GM23338 (cell line): ENCODE data around the gene TTC23. TPM values are rescaled to one million over a fixed set of nuclear protein-coding genes. Genes with fewer than 3 reads are reported as not detected.

Source experiments
- ATAC-seq: fragments of 200-7000 bp; cut with Tn5 transposase; 3 replicates; pipeline ENCODE4 v1.9.1; 2020
- DNase-seq: peaks from one replicate; pipeline ENCODE4 v3.0.0-alpha.2; 2015; ENCODE audit warnings: low spot score
- H2AFZ ChIP-seq: fragments of 200-600 bp; sonication (generic); 2 replicates; pipeline ENCODE4 v1.8.0; 2016; ENCODE audit warnings: antibody characterized with exemption, mild to moderate bottlenecking, moderate library complexity
- H3F3A ChIP-seq: fragments of 200-600 bp; sonication (generic); replicated peaks from 2 replicates; pipeline ENCODE4 v1.8.0; 2017; ENCODE audit warnings: antibody characterized with exemption, mixed run types, low read depth
- H3K27ac ChIP-seq: fragments of 200-600 bp; sonication (generic); 2 replicates; pipeline ENCODE4 v1.6.1; 2016; ENCODE audit warnings: low read depth
- H3K27me3 ChIP-seq: fragments of 200-600 bp; sonication (generic); 2 replicates; pipeline ENCODE4 v1.8.0; 2016; ENCODE audit warnings: mild to moderate bottlenecking, mixed run types, moderate library complexity; ENCODE audit not compliant: insufficient read depth
- H3K36me3 ChIP-seq: fragments of 200-600 bp; sonication (generic); 2 replicates; pipeline ENCODE4 v1.8.0; 2016; ENCODE audit warnings: mild to moderate bottlenecking; ENCODE audit not compliant: insufficient read depth
- H3K4me1 ChIP-seq: fragments of 200-600 bp; sonication (generic); 2 replicates; pipeline ENCODE4 v1.8.0; 2016; ENCODE audit warnings: mild to moderate bottlenecking, moderate library complexity; ENCODE audit not compliant: insufficient read depth
- H3K4me2 ChIP-seq: fragments of 200-600 bp; sonication (generic); 2 replicates; pipeline ENCODE4 v1.7.1; 2017; ENCODE audit warnings: mixed run types
- H3K4me3 ChIP-seq: fragments of 200-600 bp; sonication (generic); 2 replicates; pipeline ENCODE4 v1.6.1; 2016; ENCODE audit warnings: mixed run types
- H3K79me2 ChIP-seq: fragments of 200-600 bp; sonication (generic); replicated peaks from 2 replicates; pipeline ENCODE4 v1.8.0; 2017; ENCODE audit warnings: mild to moderate bottlenecking; ENCODE audit not compliant: insufficient read depth
- H3K9me2 ChIP-seq: fragments of 200-600 bp; sonication (generic); 2 replicates; pipeline ENCODE4 v1.8.0; 2017; ENCODE audit not compliant: insufficient read depth
- H4K20me1 ChIP-seq: fragments of 200-600 bp; sonication (generic); replicated peaks from 2 replicates; pipeline ENCODE4 v1.8.0; 2017; ENCODE audit warnings: mild to moderate bottlenecking; ENCODE audit not compliant: insufficient read depth
- H3K27ac Mint-ChIP-seq: 2 replicates; pipeline ENCODE4 v1.8.0; 2020; ENCODE audit warnings: inconsistent platforms, mild to moderate bottlenecking, moderate library complexity, mixed read lengths
- H3K27me3 Mint-ChIP-seq: 3 replicates; pipeline ENCODE4 v1.8.0; 2022; ENCODE audit warnings: low read depth, mild to moderate bottlenecking, moderate library complexity, mixed read lengths, inconsistent platforms; ENCODE audit not compliant: insufficient read depth, poor library complexity
- H3K36me3 Mint-ChIP-seq: 3 replicates; pipeline ENCODE4 v1.8.0; 2021; ENCODE audit warnings: low read depth, mild to moderate bottlenecking, inconsistent platforms, moderate library complexity, mixed read lengths
- H3K4me1 Mint-ChIP-seq: 3 replicates; pipeline ENCODE4 v1.8.0; 2020; ENCODE audit warnings: mild to moderate bottlenecking, inconsistent platforms, mixed read lengths
- H3K4me3 Mint-ChIP-seq: 3 replicates; pipeline ENCODE4 v1.8.0; 2021; ENCODE audit warnings: moderate library complexity, mild to moderate bottlenecking, inconsistent platforms, mixed read lengths
- H3K9me3 Mint-ChIP-seq: 3 replicates; pipeline ENCODE4 v1.8.0; 2020; ENCODE audit warnings: moderate library complexity, mild to moderate bottlenecking, inconsistent platforms, mixed read lengths
- CREB1 ChIP-seq: fragments of 250-450 bp; sonication (Bioruptor Pico); IDR thresholded peaks from 2 replicates; pipeline ENCODE4 v1.5.0; 2020; ENCODE audit warnings: low read depth, mild to moderate bottlenecking, moderate library complexity
- ETS1 ChIP-seq: IDR thresholded peaks from 2 replicates; pipeline ENCODE4 v1.6.1; 2016; ENCODE audit warnings: antibody characterized with exemption
- NANOG ChIP-seq: IDR thresholded peaks from 2 replicates; pipeline ENCODE4 v1.6.1; 2016; ENCODE audit warnings: antibody characterized with exemption, borderline replicate concordance
- POLR2AphosphoS5 ChIP-seq: IDR thresholded peaks from 2 replicates; pipeline ENCODE4 v1.6.1; 2016; ENCODE audit warnings: antibody characterized with exemption, low read depth
- REST ChIP-seq: IDR thresholded peaks from one replicate; pipeline ENCODE4 v1.6.1; 2018; ENCODE audit warnings: antibody characterized with exemption; ENCODE audit not compliant: unreplicated experiment
- STAT1 ChIP-seq: IDR thresholded peaks from one replicate; pipeline ENCODE4 v1.6.1; 2016; ENCODE audit warnings: antibody characterized with exemption; ENCODE audit not compliant: unreplicated experiment
- ZNF114 ChIP-seq: fragments of 250-450 bp; sonication (Bioruptor Pico); IDR thresholded peaks from 2 replicates; pipeline ENCODE4 v1.5.0; 2020; ENCODE audit warnings: mild to moderate bottlenecking, moderate library complexity
- ZNF331 ChIP-seq: fragments of 250-450 bp; sonication (Bioruptor Pico); IDR thresholded peaks from 2 replicates; pipeline ENCODE4 v1.5.0; 2020; ENCODE audit warnings: low read depth, mild to moderate bottlenecking, moderate library complexity
- long read RNA-seq: library from polyadenylated mRNA; unstranded; transcript quantifications from one replicate; pipeline ENCODE4 v2.0.0, GENCODE V29; 2020; ENCODE audit not compliant: unreplicated experiment
- polyA plus RNA-seq: library from polyadenylated mRNA; unstranded; fragments of >200 nt; fragmentation: Nextera tagmentation; extraction: Ambion mirVana; gene quantifications from 2 replicates; pipeline ENCODE4 v1.2.1, GENCODE V29; 2016
- total RNA-seq: library from RNA; depleted of rRNA; stranded (reverse); fragments of >200 nt; shearing (Covaris generic); gene quantifications from 2 replicates; pipeline ENCODE4 v1.2.3, GENCODE V29; 2014; rRNA removed
- TF ChIP-seq, protein P1 (sequence below), 2 experiments: fragments of 200-600 bp in 1 of 2; sonication (generic) in 1 of 2; conservative IDR thresholded peaks; 2 replicates each; pipeline versions ENCODE4 v1.5.1 to v1.6.1; 2016 to 2017; ENCODE audit warnings: antibody characterized with exemption in 2 of 2, low read depth in 2 of 2, mild to moderate bottlenecking in 2 of 2, moderate library complexity in 1 of 2

Gene TTC23
- total RNA-seq (17.0 and 25.2 TPM in 2 replicates), polyA plus RNA-seq (6.3 and 6.6 TPM in 2 replicates)
- long read RNA-seq, partial matches to known transcripts = 2 of 10 reads
- long read RNA-seq, other reads (novel, unspliced or antisense) = 8 of 10 reads

- Mint-ChIP-seq H3K36me3 (no peaks in the 10 kb centered on the region), H3K9me3 (no peaks in the 10 kb centered on the region), H3K27ac (no peak within 1 kb of the TSS), H3K27me3 (no peaks in the 10 kb centered on the region), H3K4me3 (no peak within 1 kb of the TSS), H3K4me1 (peaks cover 15% of the 10 kb centered on the region)
- peak within 1 kb of the TSS; percentile 86 for H3K4me2 ChIP-seq
- no peak for TF ChIP-seq ZNF331 (CRISPR knock-in tag)
- 0 out of 2 replicates have a peak, but pooled peaks have one; percentile 14 for TF ChIP-seq CREB1 (CRISPR knock-in tag)
- TF ChIP-seq STAT1 = no peak
- no peak for TF ChIP-seq NANOG
- TF ChIP-seq, protein P1, sequence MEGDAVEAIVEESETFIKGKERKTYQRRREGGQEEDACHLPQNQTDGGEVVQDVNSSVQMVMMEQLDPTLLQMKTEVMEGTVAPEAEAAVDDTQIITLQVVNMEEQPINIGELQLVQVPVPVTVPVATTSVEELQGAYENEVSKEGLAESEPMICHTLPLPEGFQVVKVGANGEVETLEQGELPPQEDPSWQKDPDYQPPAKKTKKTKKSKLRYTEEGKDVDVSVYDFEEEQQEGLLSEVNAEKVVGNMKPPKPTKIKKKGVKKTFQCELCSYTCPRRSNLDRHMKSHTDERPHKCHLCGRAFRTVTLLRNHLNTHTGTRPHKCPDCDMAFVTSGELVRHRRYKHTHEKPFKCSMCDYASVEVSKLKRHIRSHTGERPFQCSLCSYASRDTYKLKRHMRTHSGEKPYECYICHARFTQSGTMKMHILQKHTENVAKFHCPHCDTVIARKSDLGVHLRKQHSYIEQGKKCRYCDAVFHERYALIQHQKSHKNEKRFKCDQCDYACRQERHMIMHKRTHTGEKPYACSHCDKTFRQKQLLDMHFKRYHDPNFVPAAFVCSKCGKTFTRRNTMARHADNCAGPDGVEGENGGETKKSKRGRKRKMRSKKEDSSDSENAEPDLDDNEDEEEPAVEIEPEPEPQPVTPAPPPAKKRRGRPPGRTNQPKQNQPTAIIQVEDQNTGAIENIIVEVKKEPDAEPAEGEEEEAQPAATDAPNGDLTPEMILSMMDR (conservative IDR thresholded peaks at IDR 0.05; ENCODE audit: low read depth in 2 of 2) = no peak
- TF ChIP-seq REST = no peak
- TF ChIP-seq POLR2AphosphoS5 = 0 out of 2 replicates have a peak, but pooled peaks have one; percentile 17
- TF ChIP-seq ETS1 = no peak
- TF ChIP-seq ZNF114 (CRISPR knock-in tag) = no peak
- DNase-seq (peak; percentile 76), ATAC-seq (peak; percentile 17)
- H4K20me1 ChIP-seq = no peaks in the 10 kb centered on the region
- H3K79me2 ChIP-seq = peaks cover 41% of the 10 kb centered on the region
- peak within 1 kb of the TSS; percentile 18; the same call in 1 of the 2 replicates for H2AFZ ChIP-seq
- no peaks in the 10 kb centered on the region for H3K36me3 ChIP-seq
- no peaks in the 10 kb centered on the region for H3K27me3 ChIP-seq
- no peaks in the 10 kb centered on the region for H3K9me2 ChIP-seq
- peaks cover 10% of the 10 kb centered on the region; the same call in 1 of the 2 replicates for H3K4me1 ChIP-seq
- H3F3A ChIP-seq = peaks cover 5% of the 10 kb centered on the region; the same call in 1 of the 2 replicates
- peak within 1 kb of the TSS; percentile 82 for H3K27ac ChIP-seq
- peak within 1 kb of the TSS; percentile 54 for H3K4me3 ChIP-seq
Measured at GRCh38 chr15:99249270-99249841, at the start of gene TTC23. Gene TTC23 (minus strand): TSS chr15:99249581. CDS start chr15:99228712, 20,869 bp downstream.
